ENCODE measurements around the gene PRKCE.
"Not testable (repeated sequence)": the region's sequence is repeated elsewhere in the genome, so short reads cannot be mapped to it uniquely, and the experiment has no call there.

PRKCE gene

GRCh38 chr2:45705233-45705632, 53.8 kb downstream of the PRKCE start:
- no peak for DNase-seq

GRCh38 chr2:45706033-45706432, 54.6 kb downstream of the PRKCE start:
- no peak for DNase-seq

GRCh38 chr2:45707006-45707405, 55.5 kb downstream of the PRKCE start:
- no peak for DNase-seq

- no peak for DNase-seq
Measured at GRCh38 chr2:45707661-45708060, 56.2 kb downstream of the PRKCE start.

GRCh38 chr2:45708501-45708900, 57.0 kb downstream of the PRKCE start:
- no peak for DNase-seq

- DNase-seq: no peak
Measured at GRCh38 chr2:45709137-45709536, 57.7 kb downstream of the PRKCE start.

GRCh38 chr2:45710468-45710867, 59.0 kb downstream of the PRKCE start:
- no peak for DNase-seq

- no peak for DNase-seq
Measured at GRCh38 chr2:45711224-45711623, 59.7 kb downstream of the PRKCE start.

GRCh38 chr2:45712570-45712969, 61.1 kb downstream of the PRKCE start:
- no peak for DNase-seq

GRCh38 chr2:45713136-45713535, 61.7 kb downstream of the PRKCE start:
- no peak for DNase-seq

- DNase-seq: no peak
Measured at GRCh38 chr2:45713591-45713990, 62.1 kb downstream of the PRKCE start.

- DNase-seq: no peak
Measured at GRCh38 chr2:45714679-45715078, 63.2 kb downstream of the PRKCE start.

- no peak for DNase-seq
Measured at GRCh38 chr2:45715601-45716379, 64.3 kb downstream of the PRKCE start.

- not testable (repeated sequence) for DNase-seq
Measured at GRCh38 chr2:45716432-45716831, 65.0 kb downstream of the PRKCE start.

- DNase-seq: no peak
Measured at GRCh38 chr2:45716915-45717314, 65.4 kb downstream of the PRKCE start.

GRCh38 chr2:45720210-45720609, 68.7 kb downstream of the PRKCE start:
- no peak for DNase-seq

- no peak for DNase-seq
Measured at GRCh38 chr2:45721150-45721549, 69.7 kb downstream of the PRKCE start.

- DNase-seq: no peak
Measured at GRCh38 chr2:45722477-45722876, 71.0 kb downstream of the PRKCE start.

- DNase-seq: no peak
Measured at GRCh38 chr2:45723857-45724256, 72.4 kb downstream of the PRKCE start.

- DNase-seq: no peak
Measured at GRCh38 chr2:45724335-45724734, 72.9 kb downstream of the PRKCE start.

- DNase-seq: no peak
Measured at GRCh38 chr2:45725731-45726130, 74.3 kb downstream of the PRKCE start.

- DNase-seq: no peak
Measured at GRCh38 chr2:45726188-45726587, 74.7 kb downstream of the PRKCE start.

GRCh38 chr2:45728458-45728942, 77.0 kb downstream of the PRKCE start:
- DNase-seq: no peak

- no peak for DNase-seq
Measured at GRCh38 chr2:45729753-45730512, 78.5 kb downstream of the PRKCE start.

All from activated CD8-positive, alpha-beta memory T cell treated with anti-CD3 and anti-CD28 coated beads, Interleukin-2, amount 50 U/mL, for 48 hours (primary cell).